ENCODE results near the gene DTL.

GRCh38 chr1:212119863-212120262, 84.3 kb downstream of the DTL start:
- TF ChIP-seq MAX (IDR thresholded peaks at IDR 0.05) (no peak), ZNF274 (IDR thresholded peaks at IDR 0.05; ENCODE audit: low read depth, low read length) (no peak), EGR1 (IDR thresholded peaks at IDR 0.05; ENCODE audit: low read depth) (no peak), SIN3A (IDR thresholded peaks at IDR 0.05; ENCODE audit: low read depth) (no peak), SP1 (IDR thresholded peaks at IDR 0.05; ENCODE audit: low read depth) (no peak), CTCF (IDR thresholded peaks at IDR 0.05 in 2 of 3, conservative IDR thresholded peaks at IDR 0.05 in 1 of 3; ENCODE audit: borderline replicate concordance in 1 of 3, insufficient read depth in 1 of 3, low read depth in 2 of 3, low read length in 2 of 3) (no peak), ZBTB33 (IDR thresholded peaks at IDR 0.05; ENCODE audit: extremely low read depth, insufficient replicate concordance, low read length) (no peak), SRF (IDR thresholded peaks at IDR 0.05; ENCODE audit: low read depth) (no peak), JUND (IDR thresholded peaks at IDR 0.05) (no peak), EZH2 (IDR thresholded peaks at IDR 0.05) (no peak)

Measured in HCT116 (cell line).